GM12878 (cell line): ENCODE data around the gene MIER1. TPM values are rescaled to one million over a fixed set of nuclear protein-coding genes. Genes with fewer than 3 reads are reported as not detected.

Experiments used
- ATAC-seq: fragments of 200-7000 bp; cut with Tn5 transposase; 3 replicates; pipeline ENCODE4 v1.9.1; 2020; ENCODE audit warnings: mild to moderate bottlenecking, moderate library complexity
- BruUV-seq: library from RNA; stranded (reverse); fragments of 400-500 nt; replicated peaks from 2 replicates; lab custom pipeline; 2021; lab: Mats Ljungman, UMichigan
- CTCF ChIA-PET: fragments of 300-600 bp; sonication (Branson Sonifier 250); formaldehyde crosslinking; extraction: SDS; loops from one replicate; lab custom pipeline; 2021; ENCODE audit warnings: inconsistent platforms; lab: Yijun Ruan, JAX
- POLR2A ChIA-PET: fragments of 350-600 bp; formaldehyde crosslinking; extraction: SDS; loops from one replicate; lab custom pipeline; 2021; ENCODE audit warnings: inconsistent platforms; lab: Charles Lee
- RAD21 ChIA-PET: fragments of 300-600 bp; sonication (Branson Sonifier 250); formaldehyde crosslinking; loops from one replicate; lab custom pipeline; 2023; ENCODE audit warnings: antibody characterized with exemption; ENCODE audit not compliant: unreplicated experiment; lab: Charles Lee
- SMC1A ChIA-PET: fragments of 300-600 bp; sonication (Branson Sonifier 250); formaldehyde crosslinking; loops from one replicate; lab custom pipeline; 2023; ENCODE audit not compliant: unreplicated experiment, uncharacterized antibody; lab: Charles Lee
- DNase-seq: peaks from one replicate; pipeline ENCODE4 v3.0.0-alpha.2; 2011; ENCODE audit warnings: low read depth, low spot score
- FAIRE-seq: peaks from 3 replicates; lab custom pipeline; 2011; peaks lifted over from hg19 to GRCh38; lab: Jason Lieb, UNC
- H2AFZ ChIP-seq: 2 replicates; pipeline ENCODE4 v1.6.0; 2011; ENCODE audit warnings: low read depth, low read length, control low read depth; ENCODE audit not compliant: control insufficient read depth
- H3K27ac ChIP-seq: 2 replicates; pipeline ENCODE4 v1.5.1; 2011; ENCODE audit warnings: control low read depth; ENCODE audit not compliant: control insufficient read depth, insufficient read depth
- H3K27me3 ChIP-seq, 2 experiments: replicated peaks in 1 of 2; 2 replicates each; pipeline versions ENCODE4 v1.6.0 to v1.6.1; 2011; ENCODE audit warnings: low read length in 1 of 2; ENCODE audit not compliant: control insufficient read depth in 2 of 2, insufficient read depth in 2 of 2
- H3K36me3 ChIP-seq, 2 experiments: 2 replicates each; pipeline ENCODE4 v1.5.1; 2011; ENCODE audit warnings: low read length in 1 of 2; ENCODE audit not compliant: control insufficient read depth in 2 of 2, insufficient read depth in 2 of 2
- H3K4me1 ChIP-seq: 2 replicates; pipeline ENCODE4 v1.6.1; 2011; ENCODE audit warnings: mild to moderate bottlenecking, low read length, moderate library complexity, mixed read lengths; ENCODE audit not compliant: control insufficient read depth, insufficient read depth
- H3K4me2 ChIP-seq: 2 replicates; pipeline ENCODE4 v1.6.0; 2011; ENCODE audit warnings: control low read depth; ENCODE audit not compliant: control insufficient read depth, insufficient read depth
- H3K4me3 ChIP-seq: fragments of 200-600 bp; sonication (generic); 2 replicates; pipeline ENCODE4 v1.5.1; 2016
- H3K79me2 ChIP-seq: 2 replicates; pipeline ENCODE4 v1.6.0; 2011; ENCODE audit warnings: low read length; ENCODE audit not compliant: control insufficient read depth, insufficient read depth
- H3K9ac ChIP-seq: 2 replicates; pipeline ENCODE4 v1.8.0; 2011; ENCODE audit warnings: low read length, control low read depth, mixed read lengths; ENCODE audit not compliant: control insufficient read depth, insufficient read depth
- H3K9me3 ChIP-seq: replicated peaks from 3 replicates; pipeline ENCODE4 v1.5.1; 2011; ENCODE audit warnings: mild to moderate bottlenecking, low read length; ENCODE audit not compliant: control insufficient read depth, insufficient read depth
- H4K20me1 ChIP-seq: 2 replicates; pipeline ENCODE4 v1.6.0; 2011; ENCODE audit not compliant: control insufficient read depth, insufficient read depth
- POLR2AphosphoS2 ChIP-seq: IDR thresholded peaks from 2 replicates; pipeline ENCODE4 v1.6.1; 2011; ENCODE audit warnings: low read depth, mild to moderate bottlenecking, low read length, improper control_type of control experiment, moderate library complexity
- WGBS: methylation state at CpG from one replicate; pipeline ENCODE4 v1.1.6; 2016; ENCODE audit warnings: low lambda C conversion rate; ENCODE audit not compliant: insufficient replicate concordance, insufficient coverage; ENCODE audit errors: missing lambda C conversion rate; 5-methylcytosine and 5-hydroxymethylcytosine counted together
- in situ Hi-C: fragments of 300-500 bp; cut with MboI; formaldehyde crosslinking; loops from 9 replicates; pipeline ENCODE4 v1.14.3; 2018; ENCODE audit warnings: mixed read lengths
- intact Hi-C: fragments of 100-400 bp; cut with micrococcal nuclease; formaldehyde crosslinking; loops from one replicate; pipeline ENCODE4 v1.14.2; 2022; ENCODE audit not compliant: unreplicated experiment
- polyA plus RNA-seq, 11 experiments: library from polyadenylated mRNA; depleted of rRNA in 4 of 11; unstranded in 6 of 11; stranded (reverse) in 5 of 11; fragments of >200 nt; fragmentation: Nextera tagmentation in 4 of 11; fragmentation: Illumina TruSeq in 1 of 11; extraction: Ambion mirVana in 4 of 11; extraction: Trizol in 1 of 11; gene quantifications; 1 replicate in 1 of 11; 2 replicates in 10 of 11; pipeline versions ENCODE4 v1.2.1 to v1.2.3, GENCODE V29; 2011 to 2016; ENCODE audit warnings: inconsistent platforms in 2 of 11, missing spikeins in 2 of 11, low read depth in 1 of 11
- total RNA-seq, 4 experiments: library from RNA; depleted of rRNA in 3 of 4; stranded (reverse); fragments of >200 nt in 3 of 4; fragmentation: Illumina TruSeq in 1 of 4; extraction: Trizol in 1 of 4; gene quantifications; 2 replicates each; pipeline versions ENCODE4 v1.2.1 to v1.2.3, GENCODE V29; 2013 to 2021
- TF ChIP-seq, protein P1 (sequence below): IDR thresholded peaks from 2 replicates; pipeline ENCODE4 v1.6.1; 2011; ENCODE audit warnings: mild to moderate bottlenecking, low read depth, low read length, moderate library complexity; ENCODE audit not compliant: insufficient replicate concordance

The MIER1 gene
- total and polyA plus RNA-seq, 10 of the 15 experiments (the other 5 are each of a cell fraction or from before 2014, with no cell fraction given), result 13.6 to 39.8 (median 25.7) TPM

DNA sequence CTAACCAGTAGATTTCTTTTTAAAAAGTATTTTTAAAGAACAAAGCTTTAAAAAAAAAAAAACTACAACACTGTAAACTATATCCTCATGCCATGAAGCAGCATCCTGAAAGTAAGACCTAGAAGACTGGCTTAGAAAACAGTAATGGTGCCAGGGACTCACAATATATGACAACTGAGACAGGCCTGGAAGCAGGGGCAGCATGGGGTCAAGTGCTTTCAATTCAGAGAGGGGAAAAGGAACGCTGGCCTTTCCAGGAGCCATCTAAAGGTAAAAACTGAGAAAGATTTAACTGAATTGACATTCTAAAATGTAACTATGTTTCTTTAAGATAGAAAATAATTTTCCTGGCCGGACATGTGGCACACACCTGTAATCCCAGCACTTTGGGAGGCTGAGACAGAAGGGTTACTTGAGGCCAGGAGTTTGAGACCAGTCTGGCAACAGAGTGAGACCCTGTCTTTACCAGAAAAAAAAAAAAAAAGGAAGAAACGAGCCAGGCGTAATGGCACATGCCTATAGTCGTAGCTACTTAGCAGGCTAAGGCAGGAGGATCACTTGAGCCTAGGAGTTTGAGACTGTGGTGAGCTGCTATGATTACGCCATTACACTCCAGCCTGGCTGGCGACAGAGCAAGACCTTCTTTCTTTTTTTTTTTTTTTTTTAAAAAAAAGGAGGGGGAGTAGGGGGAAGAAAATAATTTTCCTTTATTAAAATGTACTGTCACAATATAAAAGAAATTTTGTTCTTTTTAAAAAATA, 75.0 kb downstream of the MIER1 start:
- ChIA-PET RAD21 (interaction anchor here (3.5 kb wide), 1 partner anchor 149 kb away, joined by 12 read pairs; no protein-coding TSS in a partner anchor), POLR2A (interaction anchor here (0.7 kb wide), 1 partner anchor 21 kb away, joined by 3 read pairs; no protein-coding TSS in a partner anchor), CTCF (interaction anchor here (0.9 to 5.1 kb wide), 7 partner anchors 11 to 501 kb away, joined by 3 to 36 read pairs (median 6); no protein-coding TSS in a partner anchor)
- H4K20me1 ChIP-seq, result no peaks in the 10 kb centered on the region
- WGBS, result 92% methylated on average over 7 of the region's 7 CpGs
- no peak overlapping the region for H3K4me2 ChIP-seq
- H3K4me3 ChIP-seq, result no peak overlapping the region
- no peaks in the 10 kb centered on the region for H3K27me3 ChIP-seq
- no peaks in the 10 kb centered on the region for H3K79me2 ChIP-seq
- intact Hi-C loops, result loop anchor here (5.0 kb wide), 1 partner anchor 502 kb away; no protein-coding TSS in a partner anchor
- no peak for ATAC-seq
- no peak overlapping the region for H3K9ac ChIP-seq
- no peak overlapping the region for H2AFZ ChIP-seq
- H3K27ac ChIP-seq, result no peak overlapping the region
- TF ChIP-seq POLR2AphosphoS2, result no peak
- TF ChIP-seq, protein P1, sequence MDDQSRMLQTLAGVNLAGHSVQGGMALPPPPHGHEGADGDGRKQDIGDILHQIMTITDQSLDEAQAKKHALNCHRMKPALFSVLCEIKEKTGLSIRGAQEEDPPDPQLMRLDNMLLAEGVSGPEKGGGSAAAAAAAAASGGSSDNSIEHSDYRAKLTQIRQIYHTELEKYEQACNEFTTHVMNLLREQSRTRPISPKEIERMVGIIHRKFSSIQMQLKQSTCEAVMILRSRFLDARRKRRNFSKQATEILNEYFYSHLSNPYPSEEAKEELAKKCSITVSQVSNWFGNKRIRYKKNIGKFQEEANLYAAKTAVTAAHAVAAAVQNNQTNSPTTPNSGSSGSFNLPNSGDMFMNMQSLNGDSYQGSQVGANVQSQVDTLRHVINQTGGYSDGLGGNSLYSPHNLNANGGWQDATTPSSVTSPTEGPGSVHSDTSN, result no peak
- TF ChIP-seq, all 136 proteins: peak for 0
- Histone ChIP-seq H3K9me3 (no peaks in the 10 kb centered on the region), H3K36me3 (no peaks in the 10 kb centered on the region; a peak in 1 of 4 replicates), H3K4me1 (no peaks in the 10 kb centered on the region)
- in situ Hi-C loops, result loop anchor here (10.0 kb wide), 1 partner anchor 505 kb away; no protein-coding TSS in a partner anchor
- DNase-seq (no peak), FAIRE-seq (no peak)
- no TSS peak for BruUV-seq
- SMC1A ChIA-PET, result interaction anchor here (0.6 to 2.3 kb wide), 8 partner anchors 11 to 353 kb away, joined by 3 to 7 read pairs (median 4); no protein-coding TSS in a partner anchor
